ENCODE data around the gene ADAMTS2.

GRCh38 chr5:179257176-179257682 is 88.0 kb downstream of the ADAMTS2 start:
- TF ChIP-seq CTCF (IDR thresholded peaks at IDR 0.05) (no peak), POLR2AphosphoS5 (IDR thresholded peaks at IDR 0.05) (no peak), POLR2A (IDR thresholded peaks at IDR 0.05) (no peak)

Measured in transverse colon (tissue), 4 donors.